ENCODE measurements around the gene NHLRC3. TPM values are rescaled to one million over a fixed set of nuclear protein-coding genes. Genes with fewer than 3 reads are reported as not detected.

NHLRC3 gene
- total and polyA plus RNA-seq, 2 of the 8 experiments (the other 6 are each of a cell fraction or from before 2014, with no cell fraction given): 13.1 to 16.9 TPM

DNA sequence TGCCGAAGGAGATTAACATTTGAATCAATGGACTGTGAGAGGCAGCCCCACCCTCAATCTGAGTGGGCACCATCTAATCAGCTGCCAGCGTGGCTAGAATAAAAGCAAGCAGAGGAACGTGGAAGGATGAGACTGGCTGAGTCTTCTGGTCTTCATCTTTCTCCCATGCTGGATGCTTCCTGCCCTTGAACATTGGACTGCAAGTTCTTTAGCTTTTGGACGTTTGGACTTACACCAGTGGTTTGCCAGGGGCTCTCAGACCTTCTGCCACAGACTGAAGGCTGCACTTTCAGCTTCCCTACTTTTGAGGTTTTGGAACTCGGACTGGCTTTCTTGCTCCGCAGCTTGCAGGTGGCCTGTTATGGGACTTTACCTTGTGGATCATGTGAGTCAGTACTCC lies 14.7 kb downstream of the NHLRC3 start:
- no peak overlapping the region for H3K4ac ChIP-seq (replicated peaks; ENCODE audit: insufficient read length, low read depth, low read length)
- H4K91ac ChIP-seq (replicated peaks; ENCODE audit: insufficient read length, low read length): no peak overlapping the region
- peaks cover 0 to 3% (median 0%) of the 10 kb centered on the region in 4 experiments; a peak in 1 of 8 replicates for H3K36me3 ChIP-seq (ENCODE audit: control insufficient read depth in 2 of 4, insufficient read depth in 4 of 4, low read length in 3 of 4)
- no peak overlapping the region for H3K27ac ChIP-seq (ENCODE audit: low read depth, low read length)
- no peak overlapping the region for H2BK20ac ChIP-seq (ENCODE audit: low read length)
- H3K56ac ChIP-seq (replicated peaks; ENCODE audit: insufficient read length, low read depth, low read length): no peak overlapping the region
- H2AFZ ChIP-seq (ENCODE audit: low read length): no peak overlapping the region
- H3K27me3 ChIP-seq (replicated peaks in 1 of 4; ENCODE audit: control insufficient read depth in 3 of 4, extremely low read depth in 1 of 4, insufficient read depth in 3 of 4, low read length in 3 of 4): peaks cover 0 to 1% (median 0%) of the 10 kb centered on the region in 4 experiments; a peak in 1 of 7 replicates
- H2BK120ac ChIP-seq (replicated peaks; ENCODE audit: low read depth, low read length): no peak overlapping the region
- no peak overlapping the region for H2BK5ac ChIP-seq (ENCODE audit: low read depth, low read length)
- peaks cover 0 to 3% (median 1%) of the 10 kb centered on the region in 4 experiments; a peak in 2 of 7 replicates for H3K4me1 ChIP-seq (replicated peaks in 1 of 4; ENCODE audit: control insufficient read depth in 3 of 4, insufficient read depth in 4 of 4, low read length in 3 of 4)
- H3K23ac ChIP-seq (ENCODE audit: insufficient read length): no peak overlapping the region
- no peak overlapping the region for H4K8ac ChIP-seq (ENCODE audit: extremely low read depth, insufficient read depth, low read length)
- FAIRE-seq (no peak), DNase-seq (ENCODE audit: low read depth in 1 of 2, low spot score in 2 of 2) (no peak)
- H2BK12ac ChIP-seq (ENCODE audit: low read depth, low read length): no peak overlapping the region
- H3K79me1 ChIP-seq (ENCODE audit: low read depth, low read length): no peaks in the 10 kb centered on the region
- no peak overlapping the region for H2AK5ac ChIP-seq (ENCODE audit: low read depth, low read length)
- TF ChIP-seq SP4 (IDR thresholded peaks at IDR 0.05; ENCODE audit: low read length): no peak
- TF ChIP-seq BRCA1 (IDR thresholded peaks at IDR 0.05; ENCODE audit: low read depth, low read length): no peak
- TF ChIP-seq BACH1 (IDR thresholded peaks at IDR 0.05; ENCODE audit: low read length): no peak
- no peak for TF ChIP-seq ZNF274 (IDR thresholded peaks at IDR 0.05; ENCODE audit: borderline replicate concordance, extremely low read depth, low read length)
- TF ChIP-seq GTF2F1 (IDR thresholded peaks at IDR 0.05; ENCODE audit: borderline replicate concordance, low read depth, low read length): no peak
- no peak for TF ChIP-seq RNF2 (IDR thresholded peaks at IDR 0.05; ENCODE audit: borderline replicate concordance, low read depth, low read length, missing control alignments, poor library complexity, severe bottlenecking)
- TF ChIP-seq POU5F1 (IDR thresholded peaks at IDR 0.05; ENCODE audit: low read depth, low read length): no peak
- no peak for TF ChIP-seq RBBP5 (IDR thresholded peaks at IDR 0.05; ENCODE audit: borderline replicate concordance, low read depth, low read length)
- TF ChIP-seq PHF8 (conservative IDR thresholded peaks at IDR 0.05; ENCODE audit: low read depth, low read length): no peak
- H4K20me1 ChIP-seq (replicated peaks in 1 of 2; ENCODE audit: control insufficient read depth in 1 of 2, insufficient read depth in 2 of 2, low read length in 2 of 2): no peaks in the 10 kb centered on the region
- H3K79me2 ChIP-seq (ENCODE audit: control insufficient read depth in 1 of 2, insufficient read depth in 2 of 2, low read length in 2 of 2): no peaks in the 10 kb centered on the region
- H2BK15ac ChIP-seq (ENCODE audit: low read length): no peak overlapping the region
- no peak overlapping the region for H3K4me3 ChIP-seq (ENCODE audit: extremely low read depth in 1 of 4, insufficient read depth in 2 of 4, low read depth in 3 of 4, low read length in 4 of 4)
- ChIA-PET POLR2A (ENCODE audit: partially characterized antibody) (interaction anchor here (1.3 kb wide), 1 partner anchor 15 kb away, joined by 7 read pairs; the partner anchor contains the start of genes NHLRC3 and PROSER1), CTCF (ENCODE audit: partially characterized antibody) (interaction anchor here (0.8 to 1.4 kb wide), 6 partner anchors 16 to 623 kb away, joined by 3 to 5 read pairs (median 3); no protein-coding TSS in a partner anchor)
- H3K23me2 ChIP-seq (ENCODE audit: low read depth, low read length): no peaks in the 10 kb centered on the region
- no peaks in the 10 kb centered on the region; a peak in 1 of 4 replicates for H3K9me3 ChIP-seq (ENCODE audit: insufficient read depth in 2 of 2, low read depth in 1 of 2, low read length in 1 of 2)
- H4K5ac ChIP-seq (ENCODE audit: insufficient read length, low read depth, low read length): no peak overlapping the region
- no peak overlapping the region for H3K18ac ChIP-seq (ENCODE audit: extremely low read depth, low read length)
- no peak overlapping the region for H3K14ac ChIP-seq (ENCODE audit: insufficient read length)
- no peak overlapping the region for H3K4me2 ChIP-seq (ENCODE audit: insufficient read depth in 1 of 2, low read depth in 2 of 2, low read length in 2 of 2)
- H3K9ac ChIP-seq (replicated peaks in 1 of 4; ENCODE audit: extremely low read depth in 1 of 4, low read depth in 3 of 4, low read length in 3 of 4): no peak overlapping the region
- 75% methylated on average over 6 of the region's 6 CpGs; no CpG with 5 or more reads in 1 of the 2 experiments for WGBS, 2 experiments (ENCODE audit: extremely low coverage in 1 of 2, insufficient coverage in 1 of 2, insufficient read length in 1 of 2, insufficient replicate concordance in 2 of 2, low coverage in 1 of 2, low lambda C conversion rate in 2 of 2, missing lambda C conversion rate in 1 of 2)
